GM19438 (cell line): ENCODE data around the gene ZNF865.
A peak's percentile ranks its signal among the peaks of the same experiment; 100 is the strongest.

Experiments
- ATAC-seq: cut with Tn5 transposase; IDR thresholded peaks from one replicate; pipeline ENCODE4 v1.9.1; 2021; ENCODE audit warnings: low read depth; ENCODE audit not compliant: unreplicated experiment

ZNF865 gene

DNA sequence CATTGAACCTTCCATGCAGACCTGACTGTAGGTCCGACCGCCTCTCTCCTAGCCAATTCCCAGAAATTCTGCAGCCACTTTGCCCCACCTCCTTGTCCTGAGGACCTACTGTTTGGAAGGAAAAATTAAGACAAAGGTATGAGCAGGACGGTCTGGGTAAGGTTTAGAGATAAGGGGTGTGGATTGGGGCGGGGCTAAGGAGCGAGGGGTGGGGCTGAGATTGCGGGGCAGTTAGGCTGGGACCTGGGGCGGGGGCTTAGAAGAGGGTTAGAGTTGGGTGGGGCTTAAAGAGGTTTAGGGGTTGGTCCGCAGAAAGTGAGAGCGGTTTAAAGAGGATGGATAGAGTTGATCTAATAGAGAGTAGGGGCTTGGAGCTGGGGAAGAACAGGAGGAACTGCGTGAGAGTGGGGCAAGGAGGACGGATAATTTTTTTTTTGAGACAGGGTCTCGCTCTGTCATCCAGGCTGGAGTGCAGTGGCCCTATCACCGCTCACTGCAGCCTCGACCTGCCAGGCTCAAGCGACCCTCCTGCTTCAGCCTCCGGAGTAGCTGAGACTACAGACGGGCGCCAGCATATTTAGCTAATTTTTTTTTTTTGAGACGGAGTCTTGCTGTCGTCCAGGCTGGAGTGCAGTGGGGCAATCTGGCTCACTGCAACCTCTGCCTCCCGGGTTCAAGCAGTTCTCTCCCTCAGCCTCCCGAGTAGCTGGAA, 1.7 kb upstream of the ZNF865 start:
- no peak for ATAC-seq

DNA sequence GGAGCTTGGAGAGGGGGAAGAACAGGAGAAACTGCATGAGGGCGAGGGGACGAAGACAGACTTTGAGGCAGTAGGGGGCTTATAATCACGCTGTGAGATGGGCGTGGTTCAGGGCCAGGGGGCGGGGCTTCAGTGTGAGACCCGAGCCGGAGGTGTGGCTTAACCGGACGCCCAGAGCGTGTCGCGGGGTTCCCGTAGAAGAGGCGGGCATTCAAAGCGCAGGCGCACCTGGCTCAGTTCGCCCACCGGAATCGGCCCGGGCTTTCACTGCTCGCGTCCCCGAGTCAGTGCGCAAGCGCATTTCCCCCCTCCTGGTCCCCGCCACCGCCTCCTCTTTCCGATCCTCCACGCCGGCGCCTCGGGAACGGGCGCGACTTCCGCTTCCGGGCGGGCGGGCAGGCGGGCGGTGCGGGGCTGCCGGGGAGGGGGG, 225 bp upstream of the ZNF865 start:
- ATAC-seq: peak; percentile 60

DNA sequence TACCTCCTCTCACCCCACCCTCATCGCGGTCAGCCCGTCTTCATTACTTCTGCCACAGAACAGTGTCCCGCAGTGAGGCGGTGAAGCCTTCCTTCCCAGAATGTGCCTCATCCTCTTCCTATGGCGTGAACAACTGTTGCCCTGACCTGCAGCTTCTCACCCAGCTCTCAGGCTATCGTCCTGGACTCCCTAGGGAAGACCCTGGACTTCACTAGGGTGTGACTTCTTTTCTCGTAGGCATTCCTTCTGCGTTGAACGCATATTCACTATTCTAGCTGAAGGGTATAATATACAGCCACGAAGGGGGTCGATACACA, 982 bp downstream of the ZNF865 start:
- ATAC-seq: no peak

DNA sequence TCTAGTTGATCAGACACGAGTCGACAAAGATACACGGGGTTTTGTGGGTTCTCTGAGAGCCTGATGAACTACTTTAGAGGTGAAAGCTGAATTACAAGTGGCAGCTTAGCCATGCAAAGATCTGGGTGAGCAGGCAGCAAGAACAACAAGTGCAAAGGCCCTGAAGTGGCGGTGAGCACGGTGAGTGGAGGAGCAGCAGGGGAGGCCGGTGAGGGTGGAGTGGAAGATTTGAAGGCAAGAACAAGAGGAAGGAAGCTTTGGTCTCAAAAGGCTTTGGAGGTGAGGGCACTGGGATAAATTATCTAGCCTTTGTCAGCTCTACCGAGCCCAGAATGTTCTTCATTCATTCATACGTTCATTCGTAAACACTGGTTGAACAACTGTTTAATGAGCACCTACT, 1.4 kb downstream of the ZNF865 start:
- ATAC-seq: no peak

DNA sequence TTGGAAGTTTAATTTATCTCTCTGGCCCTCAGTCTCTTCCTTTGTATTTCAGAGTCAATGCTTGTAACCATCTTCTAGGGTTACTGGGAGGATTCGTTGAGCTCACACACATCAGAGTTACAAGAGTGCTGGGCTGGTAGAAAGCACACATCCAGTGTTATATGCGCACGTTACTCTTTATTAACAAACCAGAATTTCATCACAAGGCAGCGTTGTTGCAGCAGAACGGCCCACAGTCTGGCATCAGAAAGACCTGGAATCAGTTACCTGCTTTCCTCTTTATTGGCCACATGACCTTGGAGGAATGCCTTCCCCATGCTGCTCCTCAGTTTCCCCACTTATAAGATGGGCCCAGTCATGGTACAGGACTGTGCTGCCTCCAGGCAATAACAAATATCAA, 3.9 kb downstream of the ZNF865 start:
- ATAC-seq: no peak

DNA sequence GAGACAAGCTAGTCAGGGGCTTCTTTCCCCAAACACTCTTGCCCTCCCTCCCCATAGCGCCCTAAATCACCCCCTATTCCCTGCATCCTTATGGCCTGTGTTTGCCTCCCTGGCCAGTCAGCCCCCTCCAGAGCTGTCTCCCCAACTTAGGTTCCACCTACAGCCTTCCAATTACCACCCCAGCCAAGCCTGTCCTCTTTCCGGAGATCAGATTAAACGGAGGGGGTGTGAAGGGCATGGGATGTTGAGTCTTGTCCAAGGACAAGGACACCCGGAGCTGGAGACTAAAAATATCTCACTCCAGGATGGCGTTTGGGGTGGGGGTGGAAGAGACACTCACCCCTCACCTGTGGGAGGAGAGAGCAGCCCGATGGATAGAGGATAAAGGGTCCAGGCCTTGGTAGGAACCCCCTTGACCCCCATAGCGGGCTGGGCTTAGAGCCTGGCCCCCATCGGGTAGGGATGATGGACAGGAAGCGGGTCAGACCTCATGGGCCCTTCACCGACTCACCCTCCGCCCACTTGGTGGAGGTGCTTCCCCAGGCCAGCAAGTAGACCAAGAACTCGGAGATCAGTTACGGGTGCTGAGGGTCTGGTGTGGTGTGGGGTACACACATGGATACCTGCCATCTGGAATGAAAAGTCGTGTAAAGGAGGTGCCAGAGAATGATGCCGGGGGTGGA, 6.0 kb downstream of the ZNF865 start:
- ATAC-seq: no peak

DNA sequence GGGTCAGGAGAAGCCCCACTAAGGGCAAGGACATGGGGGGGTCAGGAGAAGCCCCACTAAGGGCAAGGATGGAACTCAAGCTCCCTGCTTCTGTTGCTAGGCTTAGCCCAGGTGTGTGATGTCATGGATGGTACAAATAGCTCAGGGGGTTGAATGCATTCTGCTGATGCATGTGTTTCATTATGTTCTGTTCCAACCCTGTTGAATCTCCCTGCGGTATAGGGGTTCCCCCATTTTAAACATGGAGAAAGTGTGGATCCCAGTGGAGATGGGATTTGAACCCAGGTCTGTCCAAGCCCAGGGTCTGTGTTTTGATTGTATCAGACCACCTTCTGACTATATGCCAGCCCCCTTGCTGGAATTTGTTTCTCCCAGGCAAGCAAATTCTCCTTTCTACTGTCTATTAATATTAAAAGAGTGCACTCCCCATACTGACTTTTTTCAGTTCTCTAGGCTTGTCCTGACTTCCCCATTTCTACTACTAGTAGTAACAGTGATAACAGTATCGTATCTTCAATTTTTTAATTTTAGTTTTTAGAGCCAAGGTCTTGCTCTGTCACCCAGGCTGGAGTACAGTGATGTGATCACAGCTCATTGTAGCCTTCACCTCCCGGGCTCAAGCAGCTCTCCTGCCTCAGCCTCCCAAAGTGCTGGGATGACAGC, 6.7 kb downstream of the ZNF865 start:
- ATAC-seq: no peak

DNA sequence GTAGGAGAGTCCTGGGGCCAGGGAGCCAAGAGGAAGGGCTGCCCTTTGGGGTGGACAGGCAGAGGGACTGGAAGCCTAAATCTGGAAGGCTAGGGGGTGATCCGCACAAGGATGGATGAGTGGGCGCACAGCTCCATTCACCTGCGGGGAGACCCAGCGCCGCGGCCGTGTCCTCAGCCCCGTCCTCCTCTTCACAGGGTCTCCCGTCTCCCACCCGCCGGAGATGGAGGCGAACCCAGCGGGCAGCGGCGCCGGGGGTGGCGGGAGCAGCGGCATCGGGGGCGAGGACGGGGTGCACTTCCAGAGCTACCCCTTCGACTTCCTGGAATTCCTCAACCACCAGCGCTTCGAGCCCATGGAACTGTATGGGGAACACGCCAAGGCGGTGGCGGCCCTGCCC, 7.9 kb downstream of the ZNF865 start:
- no peak for ATAC-seq

DNA sequence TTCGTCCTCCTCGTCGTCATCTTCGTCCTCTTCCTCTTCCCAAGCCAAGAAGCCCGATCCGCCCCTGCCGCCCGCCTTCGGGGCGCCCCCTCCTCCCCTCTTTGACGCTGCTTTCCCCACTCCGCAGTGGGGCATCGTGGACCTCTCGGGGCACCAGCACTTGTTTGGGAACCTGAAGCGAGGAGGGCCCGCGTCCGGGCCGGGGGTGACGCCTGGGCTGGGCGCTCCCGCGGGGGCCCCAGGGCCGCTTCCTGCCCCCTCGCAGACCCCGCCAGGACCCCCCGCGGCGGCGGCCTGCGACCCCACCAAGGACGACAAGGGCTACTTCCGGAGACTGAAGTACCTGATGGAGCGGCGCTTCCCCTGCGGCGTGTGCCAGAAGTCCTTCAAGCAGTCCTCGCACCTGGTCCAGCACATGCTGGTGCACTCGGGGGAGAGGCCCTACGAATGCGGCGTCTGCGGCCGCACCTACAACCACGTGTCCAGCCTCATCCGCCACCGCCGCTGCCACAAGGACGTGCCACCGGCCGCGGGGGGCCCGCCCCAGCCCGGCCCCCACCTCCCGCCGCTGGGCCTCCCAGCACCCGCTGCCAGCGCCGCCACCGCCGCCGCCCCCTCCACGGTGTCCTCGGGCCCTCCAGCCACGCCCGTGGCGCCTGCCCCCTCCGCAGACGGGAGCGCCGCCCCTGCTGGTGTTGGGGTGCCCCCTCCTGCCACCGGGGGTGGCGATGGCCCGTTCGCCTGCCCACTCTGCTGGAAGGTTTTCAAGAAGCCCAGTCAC, 8.7 kb downstream of the ZNF865 start:
- no peak for ATAC-seq

DNA sequence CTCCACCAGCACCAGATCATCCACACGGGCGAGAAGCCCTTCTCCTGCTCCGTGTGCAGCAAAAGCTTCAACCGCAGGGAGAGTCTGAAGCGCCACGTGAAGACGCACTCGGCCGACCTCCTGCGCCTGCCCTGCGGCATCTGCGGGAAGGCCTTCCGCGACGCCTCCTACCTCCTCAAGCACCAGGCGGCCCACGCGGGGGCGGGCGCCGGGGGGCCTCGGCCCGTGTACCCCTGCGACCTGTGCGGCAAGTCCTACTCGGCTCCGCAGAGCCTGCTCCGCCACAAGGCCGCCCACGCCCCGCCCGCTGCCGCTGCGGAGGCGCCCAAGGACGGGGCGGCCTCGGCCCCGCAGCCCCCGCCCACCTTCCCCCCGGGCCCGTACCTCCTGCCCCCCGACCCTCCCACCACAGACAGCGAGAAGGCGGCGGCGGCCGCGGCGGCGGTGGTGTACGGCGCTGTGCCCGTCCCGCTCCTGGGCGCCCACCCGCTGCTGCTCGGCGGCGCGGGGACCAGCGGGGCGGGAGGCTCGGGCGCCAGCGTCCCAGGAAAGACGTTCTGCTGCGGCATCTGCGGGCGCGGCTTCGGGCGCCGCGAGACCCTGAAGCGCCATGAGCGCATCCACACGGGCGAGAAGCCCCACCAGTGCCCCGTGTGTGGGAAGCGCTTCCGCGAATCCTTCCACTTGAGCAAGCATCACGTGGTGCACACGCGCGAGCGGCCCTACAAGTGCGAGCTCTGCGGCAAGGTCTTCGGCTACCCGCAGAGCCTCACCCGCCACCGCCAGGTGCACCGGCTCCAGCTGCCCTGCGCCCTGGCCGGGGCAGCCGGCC, 9.5 kb downstream of the ZNF865 start:
- no peak for ATAC-seq

DNA sequence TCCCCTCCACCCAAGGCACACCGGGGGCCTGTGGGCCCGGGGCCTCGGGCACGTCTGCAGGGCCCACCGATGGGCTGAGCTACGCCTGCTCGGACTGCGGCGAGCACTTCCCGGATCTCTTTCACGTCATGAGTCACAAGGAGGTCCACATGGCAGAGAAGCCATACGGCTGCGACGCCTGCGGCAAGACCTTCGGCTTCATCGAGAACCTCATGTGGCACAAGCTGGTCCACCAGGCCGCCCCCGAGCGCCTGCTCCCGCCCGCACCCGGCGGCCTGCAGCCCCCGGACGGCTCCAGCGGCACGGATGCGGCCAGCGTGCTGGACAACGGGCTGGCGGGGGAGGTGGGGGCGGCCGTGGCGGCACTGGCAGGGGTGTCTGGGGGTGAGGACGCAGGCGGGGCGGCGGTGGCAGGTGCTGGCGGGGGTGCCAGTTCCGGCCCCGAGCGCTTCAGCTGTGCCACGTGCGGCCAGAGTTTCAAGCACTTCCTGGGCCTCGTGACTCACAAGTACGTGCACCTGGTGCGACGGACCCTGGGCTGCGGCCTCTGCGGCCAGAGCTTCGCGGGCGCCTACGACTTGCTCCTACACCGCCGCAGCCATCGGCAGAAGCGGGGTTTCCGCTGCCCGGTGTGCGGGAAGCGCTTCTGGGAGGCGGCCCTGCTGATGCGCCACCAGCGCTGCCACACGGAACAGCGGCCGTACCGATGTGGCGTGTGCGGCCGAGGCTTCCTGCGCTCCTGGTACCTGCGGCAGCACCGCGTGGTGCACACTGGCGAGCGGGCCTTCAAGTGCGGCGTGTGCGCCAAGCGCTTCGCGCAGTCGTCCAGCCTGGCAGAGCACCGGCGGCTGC, 10.3 kb downstream of the ZNF865 start:
- ATAC-seq: no peak

DNA sequence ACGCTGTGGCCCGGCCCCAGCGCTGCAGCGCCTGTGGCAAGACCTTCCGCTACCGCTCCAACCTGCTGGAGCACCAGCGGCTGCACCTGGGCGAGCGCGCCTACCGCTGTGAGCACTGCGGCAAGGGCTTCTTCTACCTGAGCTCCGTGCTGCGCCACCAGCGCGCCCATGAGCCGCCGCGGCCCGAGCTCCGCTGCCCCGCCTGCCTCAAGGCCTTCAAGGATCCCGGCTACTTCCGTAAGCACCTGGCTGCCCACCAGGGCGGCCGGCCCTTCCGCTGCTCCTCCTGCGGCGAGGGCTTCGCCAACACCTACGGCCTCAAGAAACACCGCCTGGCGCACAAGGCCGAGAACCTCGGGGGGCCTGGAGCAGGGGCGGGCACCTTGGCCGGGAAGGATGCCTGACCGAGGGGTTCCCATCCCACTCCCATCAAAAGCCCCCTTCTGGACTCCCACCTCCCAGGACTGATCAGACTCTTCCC, 11.0 kb downstream of the ZNF865 start:
- no peak for ATAC-seq

DNA sequence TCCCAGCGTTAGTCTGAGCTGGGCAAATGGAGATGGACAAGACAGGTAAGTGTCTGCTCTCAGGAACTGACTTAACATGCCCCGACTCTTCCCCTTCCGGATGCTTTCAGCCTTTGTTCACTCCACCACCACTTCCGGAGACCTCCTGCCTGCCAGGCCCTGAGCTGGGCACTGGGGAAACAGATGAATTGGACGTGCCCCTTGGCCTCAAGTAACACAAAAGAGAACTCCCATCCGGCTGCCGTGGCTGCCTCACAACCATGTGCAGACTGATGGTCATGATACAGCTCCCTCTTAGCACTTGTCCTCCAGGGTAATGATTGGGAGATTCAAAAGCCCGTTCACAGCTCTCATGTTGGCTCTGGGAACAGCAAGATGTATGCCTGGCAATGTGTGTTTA, 12.0 kb downstream of the ZNF865 start:
- no peak for ATAC-seq

DNA sequence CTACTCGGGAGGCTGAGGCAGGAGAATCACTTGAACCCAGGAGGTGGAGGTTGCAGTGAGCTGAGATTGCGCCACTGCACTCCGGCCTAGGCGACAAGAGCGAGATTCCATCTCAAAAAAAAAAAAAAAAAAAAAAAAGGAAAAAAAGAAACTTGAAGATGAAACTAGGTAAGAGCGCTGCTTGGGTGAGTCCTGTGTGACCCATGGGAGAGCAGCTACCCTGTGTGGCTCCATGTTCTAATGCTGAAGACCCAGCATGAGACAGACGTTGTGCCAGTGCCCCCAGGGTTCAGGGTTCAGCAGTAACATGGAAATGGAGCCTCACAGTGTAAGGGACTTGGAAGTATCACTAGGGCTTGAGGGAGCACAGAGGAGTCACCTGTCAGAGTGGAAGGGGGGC, 13.0 kb downstream of the ZNF865 start:
- ATAC-seq: no peak

DNA sequence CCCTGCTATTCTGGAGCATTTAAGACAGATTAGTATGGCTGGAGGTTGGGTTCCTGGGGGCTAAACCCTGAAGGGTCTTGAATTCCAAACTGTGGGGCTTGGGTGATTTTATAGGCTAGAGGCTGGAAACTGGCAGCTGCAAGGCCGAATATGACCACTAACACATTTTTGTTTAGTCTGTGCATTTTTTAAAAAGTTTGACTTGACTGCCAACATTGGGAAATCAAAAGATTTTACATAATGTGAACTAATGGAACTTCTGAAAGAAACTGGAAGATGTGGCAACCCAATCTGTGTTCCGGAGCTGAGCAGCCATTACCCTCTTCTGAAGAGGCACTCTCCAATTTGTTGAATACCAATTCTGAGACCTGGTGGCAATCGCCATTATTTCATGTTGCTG, 13.8 kb downstream of the ZNF865 start:
- no peak for ATAC-seq

DNA sequence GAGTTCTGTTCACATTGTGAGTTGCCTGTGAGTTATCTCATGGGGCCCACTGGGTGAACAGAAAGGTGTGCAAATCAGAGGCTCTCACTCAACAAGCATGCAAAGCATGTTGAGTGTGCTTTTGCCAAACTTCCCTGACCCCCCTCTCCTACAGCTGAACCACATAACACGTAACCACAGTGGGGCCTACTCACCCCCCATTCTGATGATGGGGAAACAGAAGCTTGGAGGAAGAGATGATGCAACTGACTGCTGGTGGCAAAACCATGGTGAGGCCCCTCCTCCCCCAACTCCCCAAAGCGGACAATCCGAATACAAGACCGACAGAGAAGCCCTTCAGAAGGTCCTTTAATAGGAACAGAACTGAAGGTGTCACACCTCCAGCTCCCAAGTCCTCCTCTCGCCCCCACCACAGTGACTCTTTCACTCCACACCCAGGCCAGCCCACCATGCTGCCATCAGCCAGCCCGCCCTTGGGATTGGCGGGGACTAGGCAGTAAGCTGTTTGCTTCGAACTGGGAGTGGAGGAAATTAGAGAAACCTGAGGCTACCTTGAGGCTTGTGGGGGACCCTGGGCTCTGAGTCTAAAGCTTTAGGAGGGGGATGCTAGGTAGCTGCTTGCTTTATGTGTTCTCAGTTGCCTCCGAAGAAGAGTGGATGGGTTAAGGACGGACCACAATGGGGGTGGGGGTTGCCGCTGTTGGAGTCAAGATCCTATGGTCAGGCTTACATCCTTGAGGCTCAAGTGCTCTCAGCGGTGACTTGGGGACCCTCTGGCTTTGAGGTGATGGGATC, 15.2 kb downstream of the ZNF865 start:
- ATAC-seq: no peak

DNA sequence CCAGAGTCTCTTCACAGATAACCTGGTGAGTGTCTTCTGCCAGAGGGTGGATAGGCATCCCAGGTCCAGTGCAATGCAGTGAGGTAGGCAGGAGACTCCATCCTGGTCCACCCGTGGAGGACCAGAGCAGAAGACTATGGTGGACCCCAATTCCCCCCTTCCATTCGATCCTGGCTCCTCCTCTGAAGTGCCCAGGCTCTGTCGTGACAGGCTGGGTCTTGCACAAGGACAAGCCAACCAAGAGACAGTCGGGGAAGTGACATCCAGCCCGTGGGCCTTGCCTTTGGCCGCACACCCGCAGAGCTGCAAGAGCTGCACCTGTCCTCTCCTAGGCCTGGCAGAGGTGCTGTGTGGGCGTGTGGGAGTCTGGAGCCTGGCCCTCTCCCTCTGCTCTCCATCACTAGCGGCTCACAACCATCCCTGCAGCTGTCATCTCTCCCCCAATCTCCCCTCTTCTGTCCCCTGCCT, 15.8 kb downstream of the ZNF865 start:
- ATAC-seq: no peak

DNA sequence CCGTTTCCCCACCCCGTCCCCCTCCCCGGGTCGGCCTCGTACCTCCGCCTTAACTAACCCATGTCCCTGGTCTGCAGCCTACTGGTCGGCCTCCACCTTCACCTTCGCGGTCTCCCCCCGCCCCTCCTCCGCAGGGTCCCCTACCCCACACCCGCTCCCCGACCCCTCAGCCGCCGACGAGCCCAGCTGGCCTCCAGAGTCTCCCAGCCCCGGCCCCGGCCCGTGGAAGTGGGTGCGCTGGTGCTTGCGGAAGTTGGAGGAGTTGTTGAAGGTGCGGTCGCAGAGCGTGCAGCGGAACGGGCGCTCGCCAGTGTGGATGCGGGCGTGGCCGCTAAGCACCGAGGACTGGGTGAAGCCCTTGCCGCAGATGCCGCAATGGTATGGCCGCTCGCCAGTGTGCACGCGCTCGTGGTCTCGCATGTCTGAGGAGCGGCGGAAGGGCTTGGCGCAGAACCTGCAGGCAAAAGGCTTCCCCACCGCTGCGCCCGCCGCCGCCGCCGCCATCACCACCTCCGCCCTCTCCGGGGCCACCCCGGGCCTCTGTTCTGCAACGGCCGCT, 16.3 kb downstream of the ZNF865 start:
- no peak for ATAC-seq
